Uterus (tissue), 2 donors: ENCODE data around the gene TMEM87A.

Experiments used
- CTCF ChIP-seq, 4 experiments: fragments of 200-600 bp in 2 of 4; fragments of 450-650 bp in 2 of 4; sonication (generic) in 2 of 4; IDR thresholded peaks; one replicate each; pipeline ENCODE4 v1.5.1; 2016 to 2019; ENCODE audit warnings: antibody characterized with exemption in 4 of 4, mild to moderate bottlenecking in 2 of 4, moderate library complexity in 1 of 4
- POLR2A ChIP-seq, 2 donors: fragments of 450-650 bp; IDR thresholded peaks; one replicate each; pipeline ENCODE4 v1.6.1; 2016; ENCODE audit warnings: antibody characterized with exemption in 2 of 2, mild to moderate bottlenecking in 1 of 2, moderate library complexity in 1 of 2

- no peak for TF ChIP-seq CTCF (IDR thresholded peaks at IDR 0.05)
- no peak for TF ChIP-seq POLR2A (IDR thresholded peaks at IDR 0.05)
Observed at GRCh38 chr15:42282344-42282743, 9.1 kb upstream of the TMEM87A start.
